Natural killer cell (primary cell): ENCODE measurements around the gene CDHR3. TPM values are rescaled to one million over a fixed set of nuclear protein-coding genes. Genes with fewer than 3 reads are reported as not detected.

ENCODE experiments used
- ATAC-seq, 3 donors: fragments of 150-1000 bp in 2 of 3; fragments of 200-7000 bp in 1 of 3; cut with Tn5 transposase; 1 replicate in 1 of 3; 2 replicates in 2 of 3; pipeline ENCODE4 v1.10.0; 2021; ENCODE audit warnings: mild to moderate bottlenecking in 2 of 3, moderate library complexity in 2 of 3
- DNase-seq, 2 donors: peaks; one replicate each; pipeline versions ENCODE4 v3.0.0 to v3.0.0-alpha.2; 2013 to 2021; ENCODE audit warnings: mixed read lengths in 1 of 2
- H3K27ac ChIP-seq: one replicate; pipeline ENCODE4 v1.5.1; 2013; ENCODE audit warnings: mild to moderate bottlenecking, low read length
- H3K27me3 ChIP-seq: one replicate; pipeline ENCODE4 v1.6.1; 2013; ENCODE audit warnings: low read length; ENCODE audit not compliant: control insufficient read depth, insufficient read depth
- H3K36me3 ChIP-seq: one replicate; pipeline ENCODE4 v1.6.1; 2013; ENCODE audit warnings: low read length; ENCODE audit not compliant: control insufficient read depth, insufficient read depth
- H3K4me1 ChIP-seq: one replicate; pipeline ENCODE4 v1.6.1; 2013; ENCODE audit warnings: low read length; ENCODE audit not compliant: control insufficient read depth, insufficient read depth
- H3K4me3 ChIP-seq: one replicate; pipeline ENCODE4 v1.5.1; 2013; ENCODE audit warnings: low read length
- H3K9me3 ChIP-seq: one replicate; pipeline ENCODE4 v1.6.1; 2013; ENCODE audit warnings: low read length; ENCODE audit not compliant: control insufficient read depth, insufficient read depth
- H3K27ac Mint-ChIP-seq, 2 donors: one replicate each; pipeline ENCODE4 v1.8.0; 2022; ENCODE audit warnings: mild to moderate bottlenecking in 2 of 2, mixed read lengths in 2 of 2, moderate library complexity in 1 of 2
- H3K27me3 Mint-ChIP-seq, 2 donors: one replicate each; pipeline ENCODE4 v1.8.0; 2022; ENCODE audit warnings: low read depth in 2 of 2, mixed read lengths in 2 of 2
- H3K36me3 Mint-ChIP-seq: one replicate; pipeline ENCODE4 v1.8.0; 2022; ENCODE audit warnings: mixed read lengths
- H3K4me1 Mint-ChIP-seq, 2 donors: one replicate each; pipeline ENCODE4 v1.8.0; 2022; ENCODE audit warnings: mixed read lengths in 2 of 2
- H3K4me3 Mint-ChIP-seq: one replicate; pipeline ENCODE4 v1.8.0; 2022; ENCODE audit warnings: mild to moderate bottlenecking, moderate library complexity, mixed read lengths
- H3K9me3 Mint-ChIP-seq, 2 donors: one replicate each; pipeline ENCODE4 v1.8.0; 2022; ENCODE audit warnings: mixed read lengths in 2 of 2
- CTCF ChIP-seq: fragments of 200-600 bp; IDR thresholded peaks from one replicate; pipeline ENCODE4 v1.8.0; 2022; ENCODE audit warnings: antibody characterized with exemption
- WGBS: methylation state at CpG from one replicate; pipeline ENCODE4 v1.1.7; 2013; ENCODE audit warnings: missing lambda C conversion rate; ENCODE audit not compliant: insufficient coverage; 5-methylcytosine and 5-hydroxymethylcytosine counted together
- intact Hi-C: fragments of 100-400 bp; cut with micrococcal nuclease; formaldehyde crosslinking; loops from one replicate; pipeline ENCODE4 v1.14.2; 2022
- total RNA-seq, 4 donors: library from RNA; stranded (reverse); fragments of 120-200 nt in 1 of 4; gene quantifications; one replicate each; pipeline versions ENCODE4 v1.2.3 to v1.2.4, GENCODE V29; 2013 to 2022

CDHR3 gene
- total RNA-seq, 3 donors from 2014 or later (not counting 1 experiment from before 2014, with no cell fraction given): 9.2 to 12.4 (median 10.2) TPM

GRCh38 chr7:105917659-105918058 is 45.4 kb upstream of the CDHR3 start:
- Histone ChIP-seq H3K4me3 (no peak overlapping the region), H3K36me3 (no peaks in the 10 kb centered on the region), H3K4me1 (peaks cover 3% of the 10 kb centered on the region), H3K9me3 (no peaks in the 10 kb centered on the region), H3K27ac (no peak overlapping the region), H3K27me3 (no peaks in the 10 kb centered on the region)
- DNase-seq (no peak), ATAC-seq (no peak)
- intact Hi-C loops: no loop called here
- H3K27ac Mint-ChIP-seq: no peak overlapping the region
- H3K9me3 Mint-ChIP-seq: no peaks in the 10 kb centered on the region
- peaks cover 5 to 17% of the 10 kb centered on the region in 2 donors for H3K4me1 Mint-ChIP-seq
- 100% methylated on average over 2 of the region's 2 CpGs for WGBS
- H3K4me3 Mint-ChIP-seq: no peak overlapping the region
- no peaks in the 10 kb centered on the region for H3K27me3 Mint-ChIP-seq
- TF ChIP-seq CTCF: no peak
- peaks cover 23% of the 10 kb centered on the region for H3K36me3 Mint-ChIP-seq

- no peak for DNase-seq
- Mint-ChIP-seq H3K36me3 (peaks cover 12% of the 10 kb centered on the region), H3K27ac (no peak overlapping the region), H3K4me3 (no peak overlapping the region), H3K4me1 (peaks cover 16 to 31% of the 10 kb centered on the region in 2 donors), H3K27me3 (no peaks in the 10 kb centered on the region), H3K9me3 (no peaks in the 10 kb centered on the region)
- TF ChIP-seq CTCF: no peak
- Histone ChIP-seq H3K27ac (no peak overlapping the region), H3K4me3 (no peak overlapping the region), H3K4me1 (peaks cover 9% of the 10 kb centered on the region), H3K27me3 (no peaks in the 10 kb centered on the region), H3K9me3 (no peaks in the 10 kb centered on the region), H3K36me3 (no peaks in the 10 kb centered on the region)
- peak in 1 of 3 donors; percentile 61 for ATAC-seq
- WGBS: 51% methylated on average over 4 of the region's 4 CpGs
- intact Hi-C loops: no loop called here
Measured at GRCh38 chr7:105920766-105921165, 42.3 kb upstream of the CDHR3 start.

GRCh38 chr7:105924945-105925344 is 38.1 kb upstream of the CDHR3 start:
- no peak overlapping the region for H3K4me3 ChIP-seq
- H3K27me3 ChIP-seq: no peaks in the 10 kb centered on the region
- intact Hi-C loops: no loop called here
- Mint-ChIP-seq H3K4me1 (peaks cover 16 to 28% of the 10 kb centered on the region in 2 donors), H3K27me3 (no peaks in the 10 kb centered on the region), H3K36me3 (no peaks in the 10 kb centered on the region), H3K4me3 (no peak overlapping the region), H3K9me3 (no peaks in the 10 kb centered on the region), H3K27ac (peak overlapping the region; percentile 37 to 59)
- ATAC-seq: no peak
- H3K36me3 ChIP-seq: no peaks in the 10 kb centered on the region
- peak in 1 of 2 donors; percentile 63 for DNase-seq
- TF ChIP-seq CTCF: no peak
- peaks cover 9% of the 10 kb centered on the region for H3K4me1 ChIP-seq
- H3K27ac ChIP-seq: no peak overlapping the region
- WGBS: no CpG with 5 or more reads among the region's 1 CpG
- H3K9me3 ChIP-seq: no peaks in the 10 kb centered on the region

GRCh38 chr7:105926131-105926530 is 36.9 kb upstream of the CDHR3 start:
- H3K27ac ChIP-seq: no peak overlapping the region
- H3K4me3 ChIP-seq: no peak overlapping the region
- Mint-ChIP-seq H3K9me3 (no peaks in the 10 kb centered on the region), H3K36me3 (no peaks in the 10 kb centered on the region), H3K4me3 (no peak overlapping the region), H3K27ac (peak overlapping the region in 1 of 2 donors; percentile 20), H3K4me1 (peaks cover 11 to 16% of the 10 kb centered on the region in 2 donors), H3K27me3 (peaks cover 0 to under 1% of the 10 kb centered on the region in 2 donors)
- DNase-seq: no peak
- H3K36me3 ChIP-seq: no peaks in the 10 kb centered on the region
- H3K4me1 ChIP-seq: peaks cover 5% of the 10 kb centered on the region
- ATAC-seq: no peak
- H3K27me3 ChIP-seq: no peaks in the 10 kb centered on the region
- WGBS: 90% methylated on average over 3 of the region's 3 CpGs
- no peaks in the 10 kb centered on the region for H3K9me3 ChIP-seq
- no peak for TF ChIP-seq CTCF
- intact Hi-C loops: no loop called here
